Vagina (tissue), 2 donors: ENCODE results near the gene SKOR1. TPM values are rescaled to one million over a fixed set of nuclear protein-coding genes. Genes with fewer than 3 reads are reported as not detected.
A peak's percentile ranks its signal among the peaks of the same experiment; 100 is the strongest.

Source experiments
- DNase-seq, 2 donors: peaks; one replicate each; pipeline ENCODE4 v3.0.0-alpha.2; 2017; ENCODE audit errors: extremely low spot score in 2 of 2
- H3K27ac ChIP-seq: fragments of 200-600 bp; sonication (generic); one replicate; pipeline ENCODE4 v1.5.1; 2019
- H3K27me3 ChIP-seq: fragments of 200-600 bp; sonication (generic); one replicate; pipeline ENCODE4 v1.5.1; 2019
- H3K36me3 ChIP-seq, 2 donors: fragments of 200-600 bp; sonication (generic); one replicate each; pipeline ENCODE4 v1.5.1; 2017 to 2019
- H3K4me1 ChIP-seq: fragments of 200-600 bp; sonication (generic); one replicate; pipeline ENCODE4 v1.5.1; 2019
- H3K4me3 ChIP-seq, 2 donors: fragments of 200-600 bp; sonication (generic); 1 replicate in 1 of 2; 2 replicates in 1 of 2; pipeline ENCODE4 v1.5.1; 2016 to 2019
- H3K9me3 ChIP-seq: fragments of 200-600 bp; sonication (generic); one replicate; pipeline ENCODE4 v1.5.1; 2019
- POLR2A ChIP-seq, 2 donors: fragments of 450-650 bp; IDR thresholded peaks; one replicate each; pipeline ENCODE4 v1.6.1; 2017; ENCODE audit warnings: antibody characterized with exemption in 2 of 2, mild to moderate bottlenecking in 2 of 2, moderate library complexity in 2 of 2
- POLR2AphosphoS5 ChIP-seq, 2 donors: sonication (generic); formaldehyde crosslinking; IDR thresholded peaks; one replicate each; pipeline ENCODE4 v1.9.0; 2017; ENCODE audit warnings: antibody characterized with exemption in 2 of 2, mild to moderate bottlenecking in 2 of 2, low read depth in 1 of 2; ENCODE audit not compliant: insufficient read depth in 1 of 2
- intact Hi-C: fragments of 100-400 bp; cut with DNase I; formaldehyde crosslinking; loops from one replicate; pipeline ENCODE4 v1.15.1; 2023
- total RNA-seq: library from RNA; depleted of rRNA; stranded (reverse); fragments of >200 nt; gene quantifications from one replicate; pipeline ENCODE4 v1.2.3, GENCODE V29; 2016
- TF ChIP-seq, protein P1 (sequence below), 3 experiments: fragments of 450-650 bp in 2 of 3; fragments of 200-600 bp in 1 of 3; sonication (generic) in 1 of 3; IDR thresholded peaks; one replicate each; pipeline ENCODE4 v1.5.1; 2017 to 2019; ENCODE audit warnings: antibody characterized with exemption in 3 of 3, mild to moderate bottlenecking in 2 of 3, moderate library complexity in 2 of 3

Gene SKOR1
- 0.25 TPM for total RNA-seq

GRCh38 chr15:67824976-67825880 lies at the start of gene SKOR1:
SKOR1 (plus strand) TSS chr15:67825509; CDS start chr15:67825603, 94 bp downstream.
- no peaks in the 10 kb centered on the region for H3K36me3 ChIP-seq
- TF ChIP-seq POLR2AphosphoS5 (IDR thresholded peaks at IDR 0.05; ENCODE audit: insufficient read depth in 1 of 2, low read depth in 1 of 2) = no peak
- TF ChIP-seq, protein P1, sequence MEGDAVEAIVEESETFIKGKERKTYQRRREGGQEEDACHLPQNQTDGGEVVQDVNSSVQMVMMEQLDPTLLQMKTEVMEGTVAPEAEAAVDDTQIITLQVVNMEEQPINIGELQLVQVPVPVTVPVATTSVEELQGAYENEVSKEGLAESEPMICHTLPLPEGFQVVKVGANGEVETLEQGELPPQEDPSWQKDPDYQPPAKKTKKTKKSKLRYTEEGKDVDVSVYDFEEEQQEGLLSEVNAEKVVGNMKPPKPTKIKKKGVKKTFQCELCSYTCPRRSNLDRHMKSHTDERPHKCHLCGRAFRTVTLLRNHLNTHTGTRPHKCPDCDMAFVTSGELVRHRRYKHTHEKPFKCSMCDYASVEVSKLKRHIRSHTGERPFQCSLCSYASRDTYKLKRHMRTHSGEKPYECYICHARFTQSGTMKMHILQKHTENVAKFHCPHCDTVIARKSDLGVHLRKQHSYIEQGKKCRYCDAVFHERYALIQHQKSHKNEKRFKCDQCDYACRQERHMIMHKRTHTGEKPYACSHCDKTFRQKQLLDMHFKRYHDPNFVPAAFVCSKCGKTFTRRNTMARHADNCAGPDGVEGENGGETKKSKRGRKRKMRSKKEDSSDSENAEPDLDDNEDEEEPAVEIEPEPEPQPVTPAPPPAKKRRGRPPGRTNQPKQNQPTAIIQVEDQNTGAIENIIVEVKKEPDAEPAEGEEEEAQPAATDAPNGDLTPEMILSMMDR (IDR thresholded peaks at IDR 0.05) = no peak
- H3K27me3 ChIP-seq = peaks cover 62% of the 10 kb centered on the region
- no peak for DNase-seq
- H3K27ac ChIP-seq = no peak within 1 kb of the TSS
- H3K9me3 ChIP-seq = no peaks in the 10 kb centered on the region
- peaks cover 72% of the 10 kb centered on the region for H3K4me1 ChIP-seq
- intact Hi-C loops = no loop called here
- H3K4me3 ChIP-seq = peak within 1 kb of the TSS in 1 of 2 donors; percentile 6

DNA sequence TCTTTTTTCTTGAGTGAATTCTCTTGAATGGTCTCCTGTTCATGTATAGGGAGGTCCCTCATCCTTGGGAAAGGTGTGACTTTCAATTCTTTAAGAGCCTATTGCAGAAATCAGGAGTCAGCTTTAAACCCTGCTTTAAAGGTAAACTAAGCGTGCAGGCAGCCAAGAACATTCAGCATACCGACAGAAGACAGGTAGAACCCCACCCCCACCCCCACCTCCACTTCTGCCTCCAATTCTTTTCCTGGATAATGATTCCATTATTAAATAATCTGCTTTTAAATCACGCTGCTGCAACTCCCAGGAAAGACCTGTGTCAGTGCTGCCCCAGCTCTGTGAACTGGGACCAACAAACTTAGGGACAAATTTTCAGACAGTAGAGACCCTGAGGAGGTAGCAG lies 49.3 kb upstream of the SKOR1 start:
- Histone ChIP-seq H3K9me3 (no peaks in the 10 kb centered on the region), H3K4me1 (no peaks in the 10 kb centered on the region), H3K4me3 (no peak overlapping the region), H3K36me3 (no peaks in the 10 kb centered on the region), H3K27me3 (no peaks in the 10 kb centered on the region), H3K27ac (no peak overlapping the region)
- intact Hi-C loops = no loop called here
- TF ChIP-seq POLR2A (IDR thresholded peaks at IDR 0.05) = no peak
- DNase-seq = no peak

DNA sequence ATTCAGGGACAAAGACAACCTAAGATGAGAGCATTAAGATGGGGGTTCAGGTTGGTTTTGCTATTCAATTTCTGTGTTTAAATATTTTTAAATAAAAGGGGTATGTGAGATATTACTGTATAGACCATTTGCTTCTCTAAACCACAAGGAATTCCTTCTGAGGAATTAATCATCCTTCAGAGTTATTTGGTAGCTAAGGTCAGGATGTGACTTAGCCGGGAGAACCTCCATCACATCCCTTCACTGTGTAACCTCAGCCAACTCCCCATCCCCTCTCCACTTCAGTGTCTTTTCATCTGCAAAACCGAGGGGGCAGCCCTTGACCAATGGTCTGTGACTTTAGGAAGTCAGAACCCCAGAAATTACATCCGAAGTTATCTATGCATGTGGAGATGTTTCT lies 48.7 kb upstream of the SKOR1 start:
- H3K4me3 ChIP-seq = no peak overlapping the region
- no peaks in the 10 kb centered on the region for H3K4me1 ChIP-seq
- H3K36me3 ChIP-seq = no peaks in the 10 kb centered on the region
- H3K27me3 ChIP-seq = no peaks in the 10 kb centered on the region
- intact Hi-C loops = no loop called here
- no peak for DNase-seq
- no peaks in the 10 kb centered on the region for H3K9me3 ChIP-seq
- H3K27ac ChIP-seq = no peak overlapping the region
- TF ChIP-seq, protein P1 (IDR thresholded peaks at IDR 0.05) = no peak
- no peak for TF ChIP-seq POLR2AphosphoS5 (IDR thresholded peaks at IDR 0.05; ENCODE audit: insufficient read depth in 1 of 2, low read depth in 1 of 2)
- TF ChIP-seq POLR2A (IDR thresholded peaks at IDR 0.05) = no peak

DNA sequence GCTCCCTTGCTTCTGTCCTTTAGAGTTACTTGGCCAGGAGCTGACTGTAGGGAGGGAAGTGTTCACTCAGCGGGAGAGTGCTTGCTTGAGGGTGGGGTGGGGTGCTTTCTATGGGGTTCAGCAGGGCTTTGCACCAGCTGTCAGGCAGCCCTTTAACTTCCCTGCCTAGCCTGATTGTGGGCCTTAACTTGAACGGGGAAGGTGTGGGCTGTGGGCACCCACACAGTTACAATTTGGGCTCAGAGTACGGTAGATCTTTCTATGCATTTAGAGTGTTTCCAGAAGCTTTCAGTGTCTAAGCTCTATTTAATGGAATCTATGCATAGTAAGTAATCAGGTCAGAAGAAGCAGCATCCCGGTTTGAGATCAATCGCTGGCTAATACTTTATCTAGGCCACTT lies 48.2 kb upstream of the SKOR1 start:
- H3K9me3 ChIP-seq = no peaks in the 10 kb centered on the region
- DNase-seq = no peak
- no peak overlapping the region for H3K27ac ChIP-seq
- H3K4me1 ChIP-seq = no peaks in the 10 kb centered on the region
- H3K36me3 ChIP-seq = no peaks in the 10 kb centered on the region
- H3K4me3 ChIP-seq = no peak overlapping the region
- no peak for TF ChIP-seq POLR2A (IDR thresholded peaks at IDR 0.05)
- no peak for TF ChIP-seq POLR2AphosphoS5 (IDR thresholded peaks at IDR 0.05; ENCODE audit: insufficient read depth in 1 of 2, low read depth in 1 of 2)
- TF ChIP-seq, protein P1 (IDR thresholded peaks at IDR 0.05) = no peak
- no peaks in the 10 kb centered on the region for H3K27me3 ChIP-seq
- intact Hi-C loops = no loop called here

DNA sequence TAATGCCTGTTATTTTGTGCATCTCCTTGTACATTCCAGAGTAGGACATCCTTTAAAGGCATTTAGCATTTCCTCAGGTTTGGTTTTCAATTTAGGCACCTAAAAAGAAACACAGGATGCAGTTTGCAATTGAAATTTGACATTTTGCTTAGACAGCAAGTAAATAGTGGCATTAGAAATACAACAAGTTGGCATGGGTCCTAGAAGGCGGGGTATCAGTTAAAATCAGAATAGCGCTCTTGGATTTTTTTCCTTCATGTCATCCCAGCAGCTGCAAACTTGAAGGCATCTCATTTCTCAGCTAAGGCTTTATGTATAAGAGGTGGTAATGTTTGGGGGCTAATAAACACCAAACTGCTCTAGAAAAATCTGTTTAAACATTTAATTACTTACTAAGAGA lies 47.5 kb upstream of the SKOR1 start:
- TF ChIP-seq, protein P1 (IDR thresholded peaks at IDR 0.05) = no peak
- no peak for TF ChIP-seq POLR2AphosphoS5 (IDR thresholded peaks at IDR 0.05; ENCODE audit: insufficient read depth in 1 of 2, low read depth in 1 of 2)
- TF ChIP-seq POLR2A (IDR thresholded peaks at IDR 0.05) = no peak
- no peaks in the 10 kb centered on the region for H3K36me3 ChIP-seq
- no peaks in the 10 kb centered on the region for H3K9me3 ChIP-seq
- H3K27me3 ChIP-seq = no peaks in the 10 kb centered on the region
- intact Hi-C loops = no loop called here
- H3K27ac ChIP-seq = no peak overlapping the region
- no peak for DNase-seq
- no peak overlapping the region for H3K4me3 ChIP-seq
- H3K4me1 ChIP-seq = no peaks in the 10 kb centered on the region
